Epithelial cell of proximal tubule (primary cell): ENCODE measurements around the gene IPO8. TPM values are rescaled to one million over a fixed set of nuclear protein-coding genes. Genes with fewer than 3 reads are reported as not detected.

ENCODE experiments used
- DNase-seq: peaks from one replicate; pipeline ENCODE4 v3.0.0-alpha.2; 2011; ENCODE audit warnings: low read depth
- H3K4me3 ChIP-seq: 2 replicates; pipeline ENCODE4 v1.5.1; 2011; ENCODE audit warnings: low read depth, mild to moderate bottlenecking, low read length
- total RNA-seq: library from RNA; depleted of rRNA; stranded (reverse); fragments of >200 nt; gene quantifications from 2 replicates; pipeline ENCODE4 v1.2.3, GENCODE V29; 2015
- TF ChIP-seq, protein P1 (sequence below): conservative IDR thresholded peaks from 2 replicates; pipeline ENCODE4 v1.5.1; 2012; ENCODE audit warnings: low read depth, mild to moderate bottlenecking, low read length

The IPO8 gene
- total RNA-seq, 1 donor from 2014 or later, result 12.5 TPM

DNA sequence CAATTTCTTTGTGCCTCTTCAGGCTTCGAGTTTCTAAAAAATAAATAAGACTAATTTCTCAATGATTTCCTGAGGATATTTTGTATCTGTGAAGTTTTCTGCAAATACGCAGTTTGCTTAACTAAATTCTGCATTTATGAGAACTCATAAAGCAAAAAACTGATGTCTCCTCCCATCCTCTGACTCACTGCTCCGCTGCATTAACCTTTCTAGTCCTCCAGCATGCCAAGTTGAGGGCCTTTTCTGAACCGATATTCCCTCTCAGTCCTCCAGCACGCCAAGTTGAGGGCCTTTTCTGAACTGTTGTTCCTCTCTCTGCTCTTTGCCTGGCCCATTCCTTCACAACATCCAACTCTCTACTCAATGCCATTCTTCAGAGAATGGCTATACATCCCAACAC is 3.2 kb downstream of the IPO8 start:
- TF ChIP-seq, protein P1, sequence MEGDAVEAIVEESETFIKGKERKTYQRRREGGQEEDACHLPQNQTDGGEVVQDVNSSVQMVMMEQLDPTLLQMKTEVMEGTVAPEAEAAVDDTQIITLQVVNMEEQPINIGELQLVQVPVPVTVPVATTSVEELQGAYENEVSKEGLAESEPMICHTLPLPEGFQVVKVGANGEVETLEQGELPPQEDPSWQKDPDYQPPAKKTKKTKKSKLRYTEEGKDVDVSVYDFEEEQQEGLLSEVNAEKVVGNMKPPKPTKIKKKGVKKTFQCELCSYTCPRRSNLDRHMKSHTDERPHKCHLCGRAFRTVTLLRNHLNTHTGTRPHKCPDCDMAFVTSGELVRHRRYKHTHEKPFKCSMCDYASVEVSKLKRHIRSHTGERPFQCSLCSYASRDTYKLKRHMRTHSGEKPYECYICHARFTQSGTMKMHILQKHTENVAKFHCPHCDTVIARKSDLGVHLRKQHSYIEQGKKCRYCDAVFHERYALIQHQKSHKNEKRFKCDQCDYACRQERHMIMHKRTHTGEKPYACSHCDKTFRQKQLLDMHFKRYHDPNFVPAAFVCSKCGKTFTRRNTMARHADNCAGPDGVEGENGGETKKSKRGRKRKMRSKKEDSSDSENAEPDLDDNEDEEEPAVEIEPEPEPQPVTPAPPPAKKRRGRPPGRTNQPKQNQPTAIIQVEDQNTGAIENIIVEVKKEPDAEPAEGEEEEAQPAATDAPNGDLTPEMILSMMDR, result no peak
- no peak overlapping the region for H3K4me3 ChIP-seq
- no peak for DNase-seq

DNA sequence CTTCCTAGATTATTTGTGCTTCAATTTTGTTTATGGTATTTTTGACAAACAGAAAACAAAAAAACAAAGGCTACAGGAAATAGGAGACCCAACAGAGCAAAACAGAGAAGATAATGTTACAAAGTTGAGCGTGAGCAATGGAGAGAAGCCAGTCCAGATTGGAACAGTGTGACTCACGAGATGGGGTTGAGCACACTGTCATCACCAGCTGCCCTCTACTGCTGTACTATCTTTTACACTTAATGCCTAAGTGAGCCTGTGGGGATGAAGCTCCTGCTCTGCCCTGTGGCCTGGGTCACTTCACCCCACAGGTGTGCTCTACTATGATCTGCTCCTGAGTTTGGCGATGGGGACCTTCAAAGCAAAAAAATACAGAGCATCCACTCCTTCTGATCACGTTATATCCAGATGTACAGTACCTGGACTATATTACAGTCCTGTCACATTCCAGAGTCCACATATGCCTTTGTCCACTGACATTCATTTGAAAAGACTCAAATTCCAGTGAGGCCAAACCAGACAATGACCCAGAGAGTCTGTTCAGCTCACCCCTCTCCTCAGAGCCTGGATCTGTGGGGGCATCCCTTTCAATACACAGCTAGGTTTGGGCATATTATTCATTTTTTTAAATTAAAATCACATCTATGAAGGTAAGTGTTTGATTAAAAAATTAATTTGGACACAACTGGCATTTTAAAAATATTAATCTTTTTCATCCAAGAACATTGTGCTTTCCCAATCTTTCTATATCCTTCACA is 4.4 kb downstream of the IPO8 start:
- no peak overlapping the region for H3K4me3 ChIP-seq
- peak; percentile 27 for DNase-seq
- TF ChIP-seq, protein P1, result no peak

DNA sequence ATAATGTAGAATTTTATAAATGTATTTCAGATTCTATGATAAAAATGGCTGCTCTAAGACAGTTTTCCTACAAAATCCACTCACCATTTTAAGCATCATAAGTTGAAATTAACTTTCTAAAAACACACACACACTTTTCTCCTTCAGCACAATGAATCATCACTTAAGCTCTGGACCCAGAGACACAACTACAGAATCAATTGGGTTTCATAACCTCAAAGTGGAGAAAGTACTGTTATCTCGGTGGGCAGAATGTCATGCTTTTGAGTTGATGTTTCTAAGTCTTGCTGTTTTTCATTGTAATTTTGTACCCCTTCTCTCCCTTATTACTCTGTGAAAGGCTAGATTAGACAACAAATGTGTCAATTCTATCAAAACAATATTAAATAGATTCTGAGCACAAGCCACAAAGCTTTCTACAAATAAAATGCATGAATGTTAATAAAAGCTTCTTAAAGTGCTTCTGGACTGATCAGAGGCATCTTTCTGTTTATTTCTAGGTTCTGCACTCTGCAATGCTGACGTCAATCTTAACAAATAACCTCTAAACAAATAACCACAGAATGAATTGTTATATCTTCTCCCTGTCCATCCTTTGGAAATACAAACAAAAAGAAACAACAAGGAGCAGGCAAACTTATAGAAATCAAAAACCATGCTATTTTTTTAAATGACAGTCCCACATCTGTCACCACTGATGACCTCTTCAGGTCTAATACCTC is 8.2 kb downstream of the IPO8 start:
- no peak overlapping the region for H3K4me3 ChIP-seq
- TF ChIP-seq, protein P1, result no peak
- no peak for DNase-seq

DNA sequence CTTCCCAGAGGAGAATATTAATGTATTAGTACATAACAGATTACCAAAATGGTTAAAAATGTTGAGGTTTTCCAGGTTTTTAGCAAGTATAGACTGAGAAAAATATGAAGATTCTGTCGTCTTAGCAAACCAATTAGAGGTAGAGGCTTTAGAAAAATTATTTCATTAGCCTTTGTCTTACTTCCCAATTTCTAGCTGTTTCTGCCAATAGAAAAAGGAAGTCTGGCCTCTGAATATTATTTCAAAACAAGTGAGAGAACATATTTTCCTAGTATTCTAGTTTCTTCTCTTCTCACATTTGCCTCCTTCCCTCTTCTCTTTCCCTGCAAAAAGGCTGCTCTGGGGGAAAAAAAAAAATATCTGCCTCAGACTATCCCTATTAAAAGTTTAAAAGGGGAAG is 16.4 kb downstream of the IPO8 start:
- no peak for DNase-seq
- no peak overlapping the region for H3K4me3 ChIP-seq
- TF ChIP-seq, protein P1, result no peak

DNA sequence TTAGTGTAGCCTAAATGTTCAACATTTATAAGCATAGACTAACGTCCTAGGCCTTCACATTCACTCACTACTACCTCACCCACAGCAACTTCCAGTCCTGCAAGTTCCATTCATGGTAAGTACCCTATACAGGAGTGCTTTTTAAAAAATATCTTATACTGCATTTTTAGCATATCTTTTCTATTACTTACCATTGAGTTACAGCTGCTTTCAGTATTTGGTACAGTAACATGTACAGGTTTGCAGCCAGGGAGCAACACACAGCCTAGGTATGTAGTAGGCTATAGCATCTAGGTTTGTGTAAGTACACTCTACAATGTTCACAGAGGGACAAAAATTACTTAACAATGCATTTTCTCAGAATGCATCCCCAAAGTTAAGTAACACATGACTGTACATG is 17.4 kb downstream of the IPO8 start:
- no peak overlapping the region for H3K4me3 ChIP-seq
- TF ChIP-seq, protein P1, result no peak
- no peak for DNase-seq

DNA sequence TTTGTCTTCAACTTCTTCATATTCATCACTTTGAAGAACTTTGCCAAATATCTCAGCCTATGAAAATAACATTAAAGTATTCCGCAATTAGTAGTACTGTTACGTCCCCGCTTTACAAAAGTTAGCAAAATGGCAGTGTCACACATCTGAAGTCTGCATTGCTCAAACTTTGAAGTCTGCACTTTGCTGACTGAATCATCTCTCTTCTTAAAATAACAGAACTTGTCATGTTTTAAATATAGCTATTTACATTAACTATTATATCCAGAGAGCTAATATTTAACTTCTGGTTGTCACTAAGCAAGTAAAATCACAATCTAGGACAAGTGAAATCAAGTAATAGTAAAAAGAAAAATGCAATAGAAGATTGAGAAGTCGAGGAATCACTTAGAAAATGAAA is 34.5 kb downstream of the IPO8 start:
- H3K4me3 ChIP-seq, result no peak overlapping the region
- TF ChIP-seq, protein P1, result no peak
- no peak for DNase-seq
